ENCODE results near the gene TDRD9.

DNA sequence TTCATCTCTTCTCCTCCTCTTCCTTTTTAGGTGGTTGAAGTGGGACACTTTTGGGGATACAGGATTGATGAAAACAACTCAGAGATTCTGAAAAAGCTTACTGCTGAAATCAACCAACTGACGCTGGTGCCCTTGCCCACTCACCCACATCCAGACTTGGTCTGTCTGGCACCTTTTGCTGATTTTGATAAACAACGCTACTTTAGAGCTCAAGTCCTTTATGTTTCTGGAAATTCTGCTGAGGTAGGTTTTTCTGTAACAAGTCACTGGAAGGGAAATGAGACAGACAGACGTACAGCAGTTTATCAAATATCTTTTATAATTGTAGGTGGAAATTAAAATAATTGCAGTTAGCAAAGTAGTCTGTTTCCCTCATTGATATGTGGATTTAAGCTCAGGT lies 97.3 kb downstream of the TDRD9 start:
- TF ChIP-seq EZH2 (IDR thresholded peaks at IDR 0.05) (no peak), POLR2AphosphoS5 (IDR thresholded peaks at IDR 0.05; ENCODE audit: borderline replicate concordance, low read depth, low read length) (no peak)
